Activated T-helper 9 cell treated with anti-CD3 and anti-CD28 coated beads, Interleukin-2, amount 50 U/mL, for 16 hours (primary cell): ENCODE measurements around the gene IRF1.
"Not testable (repeated sequence)": the region's sequence is repeated elsewhere in the genome, so short reads cannot be mapped to it uniquely, and the experiment has no call there.

ENCODE experiments used
- DNase-seq: peaks from one replicate; pipeline ENCODE4 v3.0.0-alpha.2; 2020; ENCODE audit warnings: low read depth

The IRF1 gene

GRCh38 chr5:132490484-132491367 is at the start of gene IRF1:
Gene IRF1 (minus strand): TSS chr5:132490773. CDS start chr5:132489478, 1,295 bp downstream.
- peak; percentile 98 for DNase-seq

GRCh38 chr5:132540149-132540548 is 49.6 kb upstream of the IRF1 start:
- DNase-seq = no peak

- no peak for DNase-seq
Measured at GRCh38 chr5:132539716-132540115, 49.1 kb upstream of the IRF1 start.

GRCh38 chr5:132530946-132531345 is 40.4 kb upstream of the IRF1 start:
- no peak for DNase-seq

- DNase-seq = no peak
Measured at GRCh38 chr5:132528866-132529634, 38.5 kb upstream of the IRF1 start.

- DNase-seq = no peak
Measured at GRCh38 chr5:132528021-132528420, 37.4 kb upstream of the IRF1 start.

- no peak for DNase-seq
Measured at GRCh38 chr5:132526974-132527564, 36.5 kb upstream of the IRF1 start.

GRCh38 chr5:132526290-132526973 is 35.9 kb upstream of the IRF1 start:
- no peak for DNase-seq

GRCh38 chr5:132525299-132525724 is 34.7 kb upstream of the IRF1 start:
- DNase-seq = no peak

- not testable (repeated sequence) for DNase-seq
Measured at GRCh38 chr5:132524877-132525276, 34.3 kb upstream of the IRF1 start.

- DNase-seq = not testable (repeated sequence)
Measured at GRCh38 chr5:132522067-132522466, 31.5 kb upstream of the IRF1 start.

GRCh38 chr5:132513618-132514336 is 23.2 kb upstream of the IRF1 start:
- not testable (repeated sequence) for DNase-seq

- DNase-seq = no peak
Measured at GRCh38 chr5:132510076-132510475, 19.5 kb upstream of the IRF1 start.

GRCh38 chr5:132506094-132506692 is 15.6 kb upstream of the IRF1 start:
- no peak for DNase-seq

GRCh38 chr5:132505641-132506040 is 15.1 kb upstream of the IRF1 start:
- DNase-seq = no peak

GRCh38 chr5:132504746-132505145 is 14.2 kb upstream of the IRF1 start:
- DNase-seq = no peak

GRCh38 chr5:132503244-132503643 is 12.7 kb upstream of the IRF1 start:
- no peak for DNase-seq

- DNase-seq = no peak
Measured at GRCh38 chr5:132501961-132502931, 11.7 kb upstream of the IRF1 start.

- DNase-seq = no peak
Measured at GRCh38 chr5:132501629-132501956, 11.0 kb upstream of the IRF1 start.
